Measurements from ENCODE around the gene ZBTB17.
"Not testable (repeated sequence)": the region's sequence is repeated elsewhere in the genome, so short reads cannot be mapped to it uniquely, and the experiment has no call there.

The ZBTB17 gene

GRCh38 chr1:16011936-16012589 lies 36.2 kb upstream of the ZBTB17 start:
- DNase-seq (ENCODE audit: low read depth in 2 of 2): no peak

- DNase-seq (ENCODE audit: low read depth in 2 of 2): no peak
Measured at GRCh38 chr1:16010837-16011236, 34.9 kb upstream of the ZBTB17 start.

- no peak for DNase-seq (ENCODE audit: low read depth in 2 of 2)
Measured at GRCh38 chr1:16009678-16010077, 33.8 kb upstream of the ZBTB17 start.

DNA sequence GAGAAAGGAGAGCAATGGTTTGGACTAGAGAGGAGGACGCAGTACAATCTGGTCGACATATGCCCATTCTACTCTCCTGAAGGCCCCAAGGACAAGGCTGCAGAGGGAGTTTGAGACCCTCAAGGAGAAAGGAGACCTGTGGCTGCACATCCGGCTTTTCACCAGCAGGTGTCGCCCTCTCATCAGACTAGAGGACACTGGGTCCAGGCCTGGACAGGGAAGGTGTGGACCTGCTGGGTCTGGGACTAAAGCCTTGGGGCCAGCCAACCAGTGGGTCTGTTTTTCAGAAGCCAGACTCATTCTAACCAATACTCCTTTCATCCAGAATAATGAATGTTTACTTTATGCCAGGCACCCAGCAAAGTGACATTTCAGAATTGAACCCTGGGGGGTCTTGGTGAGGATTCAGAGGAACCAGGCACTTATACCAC lies 33.1 kb upstream of the ZBTB17 start:
- DNase-seq (ENCODE audit: low read depth in 2 of 2): peak; percentile 45 to 64

- no peak for DNase-seq (ENCODE audit: low read depth in 2 of 2)
Measured at GRCh38 chr1:16007671-16008341, 31.9 kb upstream of the ZBTB17 start.

- DNase-seq (ENCODE audit: low read depth in 2 of 2): no peak
Measured at GRCh38 chr1:16006552-16007485, 30.9 kb upstream of the ZBTB17 start.

GRCh38 chr1:16006010-16006409 lies 30.1 kb upstream of the ZBTB17 start:
- no peak for DNase-seq (ENCODE audit: low read depth in 2 of 2)

GRCh38 chr1:16005597-16005996 lies 29.7 kb upstream of the ZBTB17 start:
- no peak for DNase-seq (ENCODE audit: low read depth in 2 of 2)

GRCh38 chr1:16001274-16001673 lies 25.4 kb upstream of the ZBTB17 start:
- not testable (repeated sequence) for DNase-seq (ENCODE audit: low read depth in 2 of 2)

- DNase-seq (ENCODE audit: low read depth in 2 of 2): no peak
Measured at GRCh38 chr1:15998929-15999328, 23.0 kb upstream of the ZBTB17 start.

DNA sequence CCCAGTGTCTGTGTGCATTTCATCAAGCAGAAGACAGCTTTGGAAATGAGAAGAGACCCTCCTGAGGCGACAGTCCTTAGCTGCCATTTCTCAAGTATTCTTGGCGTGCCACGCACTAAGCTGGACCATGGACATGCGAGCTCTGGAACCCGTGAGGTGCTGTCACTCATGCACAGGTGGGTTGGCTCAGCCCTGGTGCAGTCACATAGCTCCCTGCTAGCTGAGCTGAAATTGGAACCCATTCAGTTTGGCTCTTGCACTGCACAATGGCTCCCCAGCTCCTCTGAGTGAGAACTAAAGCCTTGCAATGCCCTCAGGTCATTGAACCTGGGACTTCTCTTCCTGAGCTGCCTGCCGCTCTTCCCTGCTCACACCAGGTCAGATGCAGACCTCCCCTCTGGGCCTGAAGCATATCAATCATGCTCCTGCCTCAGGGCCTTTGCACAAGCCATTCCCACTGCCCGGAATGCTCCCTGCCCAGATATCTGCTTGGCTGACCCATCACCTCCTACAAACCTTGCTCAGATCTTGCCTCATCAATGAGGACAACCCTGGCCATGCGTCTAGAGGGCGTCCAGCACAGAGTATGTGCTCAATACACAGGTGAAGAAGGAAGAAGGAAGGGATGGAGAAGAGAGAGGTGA lies 21.9 kb upstream of the ZBTB17 start:
- no peak for DNase-seq (ENCODE audit: low read depth in 2 of 2)

- DNase-seq (ENCODE audit: low read depth in 2 of 2): no peak
Measured at GRCh38 chr1:15997076-15997585, 21.2 kb upstream of the ZBTB17 start.

DNA sequence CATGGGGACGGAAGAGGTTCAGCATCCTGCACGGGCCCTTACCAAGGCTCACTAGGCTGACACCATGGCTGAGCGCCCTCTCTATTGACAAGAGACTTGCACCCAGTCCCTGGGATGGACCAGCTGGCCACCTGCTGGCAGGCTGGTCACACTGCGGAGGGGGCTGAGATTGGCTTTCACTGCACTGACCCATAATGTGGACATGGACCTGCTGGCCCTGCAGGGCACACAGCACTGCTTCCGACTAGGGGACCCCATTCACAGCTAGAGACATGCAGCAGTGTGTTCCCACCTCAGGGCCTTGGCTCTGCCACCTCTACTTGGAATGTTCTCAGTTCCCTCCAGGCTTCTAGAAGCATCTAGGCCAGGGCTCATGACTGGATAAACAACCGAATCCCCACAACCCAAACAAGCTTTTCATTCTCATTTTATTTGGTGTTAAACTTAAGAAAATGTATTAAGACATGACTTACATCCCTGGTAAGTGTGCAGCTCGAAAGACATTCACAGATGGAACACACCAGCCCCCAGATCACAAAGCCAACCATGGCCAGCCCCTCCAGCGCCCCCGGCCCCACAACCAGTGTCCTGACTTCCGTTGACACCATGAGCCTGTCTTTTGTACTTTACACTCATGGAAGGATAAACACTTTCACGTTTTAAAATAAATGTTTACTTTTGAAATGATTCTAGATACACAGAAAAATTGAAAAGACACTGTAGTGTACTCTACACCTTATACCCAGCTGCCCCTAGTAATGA lies 18.9 kb upstream of the ZBTB17 start:
- DNase-seq (ENCODE audit: low read depth in 2 of 2): peak in 1 of 2 donors; percentile 21

DNA sequence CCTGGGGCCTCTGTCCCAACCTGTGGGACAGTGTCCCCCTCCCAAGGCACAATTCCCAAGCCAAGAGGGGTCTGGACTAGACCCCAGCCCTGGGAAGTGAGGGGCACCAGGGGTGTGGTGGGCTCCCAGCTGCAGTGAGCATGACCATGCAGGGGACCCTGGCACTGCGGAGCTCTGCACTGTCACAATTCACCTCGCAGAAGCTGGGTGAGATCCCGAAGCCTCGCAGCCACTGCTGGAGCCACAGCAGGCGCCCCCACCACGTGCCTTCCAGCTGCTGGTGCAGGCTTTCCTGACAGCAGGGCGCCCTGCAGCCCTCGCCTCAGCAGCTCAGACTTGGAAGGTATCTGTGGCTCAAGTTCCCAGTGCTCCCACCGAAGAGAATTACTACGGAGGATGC lies 18.2 kb upstream of the ZBTB17 start:
- no peak for DNase-seq (ENCODE audit: low read depth in 2 of 2)

DNA sequence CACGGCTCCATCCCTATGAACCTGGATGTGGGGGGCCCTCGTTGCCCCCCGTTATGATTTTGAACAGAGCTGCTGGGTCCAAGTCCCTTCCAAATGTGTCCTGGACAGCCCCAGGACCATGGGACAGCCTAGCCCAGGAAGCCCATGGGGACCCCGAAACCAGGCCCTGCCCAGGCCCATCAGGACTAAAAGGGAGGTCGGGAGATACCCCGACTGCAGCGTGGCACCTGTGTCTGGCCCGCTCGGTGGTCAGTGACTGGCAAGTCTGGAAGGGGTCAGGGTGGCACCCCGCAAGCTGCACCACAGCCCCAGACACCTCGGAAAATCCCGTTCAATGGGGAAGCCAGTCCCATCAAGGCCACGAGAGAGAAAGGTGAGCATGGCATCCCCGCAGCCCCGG lies 17.8 kb upstream of the ZBTB17 start:
- DNase-seq (ENCODE audit: low read depth in 2 of 2): no peak

DNA sequence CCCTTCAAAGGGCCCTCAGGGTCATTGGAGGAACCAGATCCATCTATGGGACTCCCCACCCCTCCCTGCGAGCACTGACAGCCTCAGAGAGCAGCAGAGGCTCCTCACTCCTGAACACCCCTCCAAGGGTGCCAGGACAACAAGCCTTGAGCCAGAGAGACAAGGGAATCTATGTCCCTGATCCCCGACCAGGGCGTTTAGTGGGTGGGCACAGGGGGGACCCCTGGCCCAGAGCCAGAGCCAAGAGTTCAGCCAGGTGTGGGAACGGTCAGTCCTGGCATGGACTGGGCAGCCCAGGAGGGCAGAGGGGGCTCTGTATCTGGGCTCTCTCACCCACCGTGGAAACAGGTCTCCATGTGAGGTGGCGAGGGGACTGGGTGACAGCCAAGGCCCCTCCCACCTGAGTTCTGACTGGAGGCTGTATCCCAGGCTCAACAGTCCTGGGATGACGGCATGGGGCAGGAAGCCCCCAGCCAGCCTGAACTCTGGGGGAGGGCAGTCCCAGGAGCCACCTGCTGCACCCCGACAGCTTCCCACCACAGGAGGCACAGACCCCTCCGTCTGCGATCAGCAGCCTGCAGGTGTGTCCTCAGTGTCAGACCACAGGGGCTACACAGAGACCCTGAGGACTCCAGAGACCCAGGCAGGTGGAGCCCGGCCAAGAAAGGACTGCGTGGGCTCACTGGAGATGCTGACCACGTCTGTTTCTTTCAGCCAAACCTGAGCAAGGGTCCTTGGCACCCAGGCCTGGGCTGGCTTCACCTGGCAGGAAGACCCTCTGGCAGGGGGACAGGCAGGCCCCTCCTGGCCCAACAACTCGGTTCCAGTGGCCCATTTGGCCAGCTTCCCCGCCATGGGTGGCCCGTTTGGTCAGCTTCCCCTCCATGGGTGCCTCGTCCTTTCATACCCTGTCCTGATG lies 16.9 kb upstream of the ZBTB17 start:
- no peak for DNase-seq (ENCODE audit: low read depth in 2 of 2)

GRCh38 chr1:15992187-15992553 lies 16.3 kb upstream of the ZBTB17 start:
- DNase-seq (ENCODE audit: low read depth in 2 of 2): no peak

- DNase-seq (ENCODE audit: low read depth in 2 of 2): no peak
Measured at GRCh38 chr1:15991427-15992186, 15.7 kb upstream of the ZBTB17 start.

GRCh38 chr1:15989776-15990175 lies 13.9 kb upstream of the ZBTB17 start:
- DNase-seq (ENCODE audit: low read depth in 2 of 2): no peak
